ENCODE data around the gene YTHDC1. TPM values are rescaled to one million over a fixed set of nuclear protein-coding genes. Genes with fewer than 3 reads are reported as not detected.
A peak's percentile ranks its signal among the peaks of the same experiment; 100 is the strongest.
"Not testable (repeated sequence)": the region's sequence is repeated elsewhere in the genome, so short reads cannot be mapped to it uniquely, and the experiment has no call there.

YTHDC1 gene
- 100 to 1,000 TPM in 1 of 3 donors, 10 to 100 TPM in 2; 79.7 to 142 (median 80.3) TPM for total RNA-seq

- peak within 1 kb of the TSS; percentile 82 to 92 (median 92) for H3K4me3 ChIP-seq
- no peaks in the 10 kb centered on the region for H3K9me3 ChIP-seq
- intact Hi-C loops (cut with DNase I; ENCODE audit: low total_unique reads) = no loop called here
- peak within 1 kb of the TSS; percentile 98 to 99 for H3K27ac ChIP-seq
- H3K36me3 ChIP-seq = no peaks in the 10 kb centered on the region
- no peaks in the 10 kb centered on the region for H3K27me3 ChIP-seq
- TF ChIP-seq POLR2AphosphoS5 (IDR thresholded peaks at IDR 0.05) (peak; percentile 98 to 100 (median 100)), POLR2A (IDR thresholded peaks at IDR 0.05) (peak; percentile 98)
- TF ChIP-seq, protein P1, sequence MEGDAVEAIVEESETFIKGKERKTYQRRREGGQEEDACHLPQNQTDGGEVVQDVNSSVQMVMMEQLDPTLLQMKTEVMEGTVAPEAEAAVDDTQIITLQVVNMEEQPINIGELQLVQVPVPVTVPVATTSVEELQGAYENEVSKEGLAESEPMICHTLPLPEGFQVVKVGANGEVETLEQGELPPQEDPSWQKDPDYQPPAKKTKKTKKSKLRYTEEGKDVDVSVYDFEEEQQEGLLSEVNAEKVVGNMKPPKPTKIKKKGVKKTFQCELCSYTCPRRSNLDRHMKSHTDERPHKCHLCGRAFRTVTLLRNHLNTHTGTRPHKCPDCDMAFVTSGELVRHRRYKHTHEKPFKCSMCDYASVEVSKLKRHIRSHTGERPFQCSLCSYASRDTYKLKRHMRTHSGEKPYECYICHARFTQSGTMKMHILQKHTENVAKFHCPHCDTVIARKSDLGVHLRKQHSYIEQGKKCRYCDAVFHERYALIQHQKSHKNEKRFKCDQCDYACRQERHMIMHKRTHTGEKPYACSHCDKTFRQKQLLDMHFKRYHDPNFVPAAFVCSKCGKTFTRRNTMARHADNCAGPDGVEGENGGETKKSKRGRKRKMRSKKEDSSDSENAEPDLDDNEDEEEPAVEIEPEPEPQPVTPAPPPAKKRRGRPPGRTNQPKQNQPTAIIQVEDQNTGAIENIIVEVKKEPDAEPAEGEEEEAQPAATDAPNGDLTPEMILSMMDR (IDR thresholded peaks at IDR 0.05) = no peak
- no peaks in the 10 kb centered on the region for H3K4me1 ChIP-seq
- peak; percentile 96 to 97 for DNase-seq (ENCODE audit: low spot score in 2 of 2)
These were observed at the start of gene YTHDC1 for GRCh38 chr4:68349649-68350360. Gene YTHDC1 (minus strand): TSS chr4:68350090. CDS start chr4:68349753, 337 bp downstream.

- Histone ChIP-seq H3K4me1 (no peaks in the 10 kb centered on the region), H3K27ac (no peak overlapping the region), H3K27me3 (no peaks in the 10 kb centered on the region), H3K36me3 (no peaks in the 10 kb centered on the region), H3K9me3 (no peaks in the 10 kb centered on the region), H3K4me3 (no peak overlapping the region)
- DNase-seq (ENCODE audit: low spot score in 2 of 2) = no peak
- intact Hi-C loops (cut with DNase I; ENCODE audit: low total_unique reads) = no loop called here
- TF ChIP-seq POLR2AphosphoS5 (IDR thresholded peaks at IDR 0.05) (no peak), POLR2A (IDR thresholded peaks at IDR 0.05) (no peak)
- TF ChIP-seq, protein P1 (IDR thresholded peaks at IDR 0.05) = no peak
These were observed 49.4 kb upstream of the YTHDC1 start for GRCh38 chr4:68399306-68399705.

DNA sequence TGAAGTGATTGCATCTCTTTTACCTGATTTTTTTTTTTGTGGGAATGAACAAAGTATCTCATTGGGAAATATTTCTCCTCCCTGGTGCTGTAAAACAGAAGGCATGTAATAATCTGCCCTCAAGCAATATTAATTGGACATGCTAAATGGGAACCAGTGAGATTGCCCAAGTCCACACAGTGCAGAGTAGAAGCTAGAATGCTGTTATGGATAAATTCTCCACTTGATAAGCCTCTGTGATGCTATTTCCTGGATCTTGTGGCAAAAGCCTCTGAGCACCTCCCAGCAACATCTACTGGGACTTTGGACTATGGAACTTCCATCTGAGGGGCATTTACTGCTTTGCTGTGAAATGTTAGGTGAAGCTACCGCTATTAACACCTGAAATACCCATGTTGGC, 46.9 kb upstream of the YTHDC1 start:
- Histone ChIP-seq H3K27ac (no peak overlapping the region), H3K4me1 (no peaks in the 10 kb centered on the region), H3K9me3 (no peaks in the 10 kb centered on the region), H3K27me3 (no peaks in the 10 kb centered on the region), H3K36me3 (no peaks in the 10 kb centered on the region), H3K4me3 (no peak overlapping the region)
- intact Hi-C loops (cut with DNase I; ENCODE audit: low total_unique reads) = no loop called here
- no peak for DNase-seq (ENCODE audit: low spot score in 2 of 2)
- TF ChIP-seq, protein P1 (IDR thresholded peaks at IDR 0.05) = no peak
- TF ChIP-seq POLR2A (IDR thresholded peaks at IDR 0.05) = no peak
- TF ChIP-seq POLR2AphosphoS5 (IDR thresholded peaks at IDR 0.05) = no peak

DNA sequence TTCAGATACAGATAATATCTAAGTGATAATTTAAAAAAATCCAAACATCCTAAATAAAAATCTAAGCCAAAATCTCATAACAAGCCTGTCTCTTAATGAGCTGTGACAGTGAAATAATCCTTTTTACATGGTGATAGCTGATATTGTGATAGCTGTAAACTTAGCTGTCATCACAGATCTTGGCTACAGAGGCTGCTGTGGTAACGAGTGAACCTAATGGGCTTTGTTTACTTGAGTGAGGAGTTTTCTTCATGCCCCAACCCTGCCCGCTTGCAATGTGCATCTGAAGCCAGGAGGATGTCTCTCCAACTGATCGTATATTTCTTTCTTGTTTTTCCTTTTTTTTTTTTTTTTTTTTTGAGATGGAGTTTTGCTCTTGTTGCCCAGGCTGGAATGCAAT, 41.5 kb upstream of the YTHDC1 start:
- TF ChIP-seq, protein P1 (IDR thresholded peaks at IDR 0.05) = no peak
- TF ChIP-seq POLR2A (IDR thresholded peaks at IDR 0.05) (no peak), POLR2AphosphoS5 (IDR thresholded peaks at IDR 0.05) (no peak)
- Histone ChIP-seq H3K9me3 (no peaks in the 10 kb centered on the region), H3K4me1 (no peaks in the 10 kb centered on the region), H3K27me3 (no peaks in the 10 kb centered on the region), H3K4me3 (no peak overlapping the region), H3K27ac (no peak overlapping the region), H3K36me3 (no peaks in the 10 kb centered on the region)
- no peak for DNase-seq (ENCODE audit: low spot score in 2 of 2)
- intact Hi-C loops (cut with DNase I; ENCODE audit: low total_unique reads) = no loop called here

- Histone ChIP-seq H3K4me3 (no peak overlapping the region), H3K36me3 (no peaks in the 10 kb centered on the region), H3K4me1 (no peaks in the 10 kb centered on the region), H3K27me3 (no peaks in the 10 kb centered on the region), H3K9me3 (no peaks in the 10 kb centered on the region), H3K27ac (no peak overlapping the region)
- TF ChIP-seq POLR2A (IDR thresholded peaks at IDR 0.05) = no peak
- TF ChIP-seq POLR2AphosphoS5 (IDR thresholded peaks at IDR 0.05) = no peak
- TF ChIP-seq, protein P1 (IDR thresholded peaks at IDR 0.05) = no peak
- DNase-seq (ENCODE audit: low spot score in 2 of 2) = no peak
- intact Hi-C loops (cut with DNase I; ENCODE audit: low total_unique reads) = no loop called here
These were observed 40.5 kb upstream of the YTHDC1 start for GRCh38 chr4:68390205-68390935.

DNA sequence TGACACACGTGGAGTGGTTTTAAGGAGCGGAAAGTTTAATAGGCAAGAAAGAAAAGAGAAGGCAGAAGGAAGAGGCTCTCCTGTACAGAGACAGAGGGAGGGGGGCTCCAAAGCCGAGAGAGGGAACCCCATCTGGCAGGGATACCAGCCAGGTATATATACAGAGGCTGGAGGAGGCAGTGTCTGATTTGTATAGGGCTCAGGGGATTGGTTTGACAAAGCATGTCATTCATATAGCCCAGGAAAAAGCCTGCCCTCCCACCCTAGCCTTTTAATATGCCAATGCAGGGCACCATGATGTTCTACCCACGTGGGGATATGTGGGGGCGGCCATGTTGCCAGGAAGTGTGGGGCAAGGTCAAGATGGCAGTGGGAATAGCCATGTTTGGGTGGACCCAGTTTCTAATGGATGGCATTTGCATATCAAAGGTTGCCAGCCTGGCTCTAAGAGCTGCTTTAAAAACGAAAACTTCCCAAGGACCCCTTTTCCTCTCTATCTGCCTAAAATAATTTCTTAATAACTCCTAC, 39.6 kb upstream of the YTHDC1 start:
- H3K9me3 ChIP-seq; H3K36me3 ChIP-seq; H3K4me3 ChIP-seq; intact Hi-C loops (cut with DNase I; ENCODE audit: low total_unique reads); H3K27me3 ChIP-seq; H3K27ac ChIP-seq; DNase-seq (ENCODE audit: low spot score in 2 of 2); H3K4me1 ChIP-seq: not testable (repeated sequence)

Measured in breast epithelium (tissue), 4 donors.